Large intestine (tissue), 3 donors: ENCODE data around the gene KCNK2. TPM values are rescaled to one million over a fixed set of nuclear protein-coding genes. Genes with fewer than 3 reads are reported as not detected.
"Not testable (repeated sequence)": the region's sequence is repeated elsewhere in the genome, so short reads cannot be mapped to it uniquely, and the experiment has no call there.

Source experiments
- DNase-seq, 2 donors: peaks; one replicate each; pipeline versions ENCODE4 v3.0.0 to v3.0.0-alpha.2; 2013
- H3K27ac ChIP-seq: one replicate; pipeline ENCODE4 v1.5.1; 2013; ENCODE audit warnings: low read length
- H3K27me3 ChIP-seq: 2 replicates; pipeline ENCODE4 v1.6.1; 2013; ENCODE audit warnings: low read length; ENCODE audit not compliant: control insufficient read depth, insufficient read depth
- H3K36me3 ChIP-seq: 2 replicates; pipeline ENCODE4 v1.6.1; 2013; ENCODE audit warnings: low read length; ENCODE audit not compliant: control insufficient read depth, insufficient read depth
- H3K4me1 ChIP-seq: one replicate; pipeline ENCODE4 v1.6.1; 2013; ENCODE audit warnings: low read length; ENCODE audit not compliant: control insufficient read depth, insufficient read depth
- H3K4me3 ChIP-seq: one replicate; pipeline ENCODE4 v1.5.1; 2013; ENCODE audit warnings: low read length
- H3K9me3 ChIP-seq: one replicate; pipeline ENCODE4 v1.6.1; 2013; ENCODE audit warnings: mild to moderate bottlenecking, low read depth, low read length, moderate library complexity; ENCODE audit not compliant: control insufficient read depth
- WGBS: methylation state at CpG from one replicate; pipeline ENCODE4 v1.1.5; 2013; ENCODE audit warnings: low lambda C conversion rate; ENCODE audit not compliant: insufficient coverage; 5-methylcytosine and 5-hydroxymethylcytosine counted together
- polyA plus RNA-seq: library from polyadenylated mRNA; unstranded; fragments of 120-200 nt; gene quantifications from one replicate; pipeline ENCODE4 v1.2.1, GENCODE V29; 2013

Gene KCNK2
- polyA plus RNA-seq, 1 donor: 6.6 TPM

- 88% methylated on average over 3 of the region's 3 CpGs for WGBS
- no peaks in the 10 kb centered on the region for H3K9me3 ChIP-seq
- no peak for DNase-seq
- H3K27ac ChIP-seq: no peak overlapping the region
- no peaks in the 10 kb centered on the region for H3K27me3 ChIP-seq
- no peaks in the 10 kb centered on the region for H3K4me1 ChIP-seq
- H3K36me3 ChIP-seq: no peaks in the 10 kb centered on the region
- no peak overlapping the region for H3K4me3 ChIP-seq
Observed at GRCh38 chr1:215147024-215147423, 64.5 kb downstream of the KCNK2 start.

- no peak overlapping the region for H3K27ac ChIP-seq
- no peak overlapping the region for H3K4me3 ChIP-seq
- no peaks in the 10 kb centered on the region for H3K27me3 ChIP-seq
- H3K9me3 ChIP-seq: no peaks in the 10 kb centered on the region
- no peaks in the 10 kb centered on the region for H3K4me1 ChIP-seq
- no peaks in the 10 kb centered on the region for H3K36me3 ChIP-seq
- WGBS: 100% methylated on average over 1 of the region's 2 CpGs
- DNase-seq: no peak
Observed at GRCh38 chr1:215151841-215152549, 69.5 kb downstream of the KCNK2 start.

DNA sequence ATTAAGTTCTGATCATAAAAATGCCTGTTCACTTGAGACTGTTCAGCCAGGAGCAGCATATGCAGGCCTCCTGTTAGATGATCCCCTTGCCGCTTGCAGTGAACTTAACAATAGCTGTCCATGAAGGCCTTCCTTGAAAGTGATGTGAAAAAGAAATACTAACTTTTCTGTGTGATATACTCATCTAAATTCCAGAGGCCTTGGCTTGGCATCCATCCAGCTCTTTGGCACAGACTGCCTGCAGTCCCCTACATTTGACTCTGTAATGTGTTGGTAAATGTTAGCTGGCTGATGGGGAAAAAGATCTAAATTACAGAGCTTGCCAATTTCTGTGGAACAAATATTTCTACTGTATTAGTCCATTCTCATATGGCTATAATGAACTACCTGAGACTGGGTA lies 73.7 kb downstream of the KCNK2 start:
- H3K36me3 ChIP-seq: no peaks in the 10 kb centered on the region
- H3K27me3 ChIP-seq: no peaks in the 10 kb centered on the region
- H3K4me1 ChIP-seq: no peaks in the 10 kb centered on the region
- 100% methylated on average over 1 of the region's 1 CpG for WGBS
- H3K27ac ChIP-seq: no peak overlapping the region
- H3K9me3 ChIP-seq: no peaks in the 10 kb centered on the region
- no peak overlapping the region for H3K4me3 ChIP-seq
- DNase-seq: no peak

DNA sequence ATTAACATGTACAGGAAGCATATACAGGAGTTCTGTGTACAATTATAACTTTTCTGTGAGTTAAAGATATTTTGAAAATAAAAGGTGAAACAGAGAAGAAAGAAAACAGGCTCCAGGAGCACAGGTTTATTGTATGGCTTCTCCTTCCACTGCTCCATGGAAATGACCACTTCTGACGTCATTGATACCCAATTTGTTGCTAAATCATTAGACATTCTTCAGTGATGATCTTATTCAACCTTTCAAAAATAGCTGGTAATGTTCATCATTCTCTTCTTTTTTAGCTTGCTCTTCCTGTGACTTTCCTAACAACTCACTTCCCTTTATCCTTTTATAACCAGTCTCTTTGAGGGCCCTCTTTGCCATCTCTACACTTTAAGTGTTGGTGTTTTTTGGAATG lies 77.8 kb downstream of the KCNK2 start:
- H3K9me3 ChIP-seq: no peaks in the 10 kb centered on the region
- no peaks in the 10 kb centered on the region for H3K27me3 ChIP-seq
- DNase-seq: no peak
- H3K4me1 ChIP-seq: no peaks in the 10 kb centered on the region
- H3K36me3 ChIP-seq: no peaks in the 10 kb centered on the region
- H3K27ac ChIP-seq: no peak overlapping the region
- 89% methylated on average over 1 of the region's 1 CpG for WGBS
- H3K4me3 ChIP-seq: no peak overlapping the region

GRCh38 chr1:215163144-215163543 lies 80.6 kb downstream of the KCNK2 start:
- not testable (repeated sequence) for DNase-seq, H3K36me3 ChIP-seq, H3K27me3 ChIP-seq, H3K27ac ChIP-seq, H3K4me1 ChIP-seq, H3K4me3 ChIP-seq, H3K9me3 ChIP-seq
- no CpG with 5 or more reads among the region's 4 CpGs for WGBS

- Histone ChIP-seq H3K36me3 (no peaks in the 10 kb centered on the region), H3K27ac (no peak overlapping the region), H3K27me3 (no peaks in the 10 kb centered on the region), H3K4me1 (no peaks in the 10 kb centered on the region), H3K9me3 (no peaks in the 10 kb centered on the region), H3K4me3 (no peak overlapping the region)
- 95% methylated on average over 2 of the region's 3 CpGs for WGBS
- no peak for DNase-seq
Observed at GRCh38 chr1:215166886-215167285, 84.3 kb downstream of the KCNK2 start.

DNA sequence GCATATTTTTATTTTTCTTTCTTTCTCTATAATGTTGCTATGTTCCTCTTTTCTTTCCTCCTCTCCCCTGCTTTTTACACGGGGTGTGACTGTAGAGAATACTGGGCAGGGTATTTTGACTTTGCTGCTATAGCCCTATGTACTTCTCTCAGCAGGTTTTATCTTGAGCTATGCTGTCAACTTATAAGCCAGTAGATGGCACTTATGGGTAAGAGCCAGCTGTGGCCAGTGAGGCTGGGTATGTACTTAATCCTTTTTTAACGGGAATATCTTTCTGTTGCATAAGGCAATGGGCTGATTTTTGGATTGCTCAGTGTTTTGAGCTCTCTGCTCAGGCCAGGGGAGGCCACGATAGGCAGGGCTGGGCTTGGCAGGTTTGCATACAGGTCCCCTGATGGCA lies 99.0 kb downstream of the KCNK2 start:
- H3K27ac ChIP-seq: no peak overlapping the region
- H3K4me1 ChIP-seq: no peaks in the 10 kb centered on the region
- H3K4me3 ChIP-seq: no peak overlapping the region
- no peak for DNase-seq
- 83% methylated on average over 1 of the region's 3 CpGs for WGBS
- H3K9me3 ChIP-seq: no peaks in the 10 kb centered on the region
- no peaks in the 10 kb centered on the region for H3K36me3 ChIP-seq
- H3K27me3 ChIP-seq: no peaks in the 10 kb centered on the region

- H3K36me3 ChIP-seq: no peaks in the 10 kb centered on the region
- no peak for DNase-seq
- H3K4me1 ChIP-seq: no peaks in the 10 kb centered on the region
- no peaks in the 10 kb centered on the region for H3K27me3 ChIP-seq
- WGBS: 75% methylated on average over 1 of the region's 2 CpGs
- H3K4me3 ChIP-seq: no peak overlapping the region
- H3K9me3 ChIP-seq: no peaks in the 10 kb centered on the region
- H3K27ac ChIP-seq: no peak overlapping the region
Observed at GRCh38 chr1:215185067-215185620, 102.6 kb downstream of the KCNK2 start.

DNA sequence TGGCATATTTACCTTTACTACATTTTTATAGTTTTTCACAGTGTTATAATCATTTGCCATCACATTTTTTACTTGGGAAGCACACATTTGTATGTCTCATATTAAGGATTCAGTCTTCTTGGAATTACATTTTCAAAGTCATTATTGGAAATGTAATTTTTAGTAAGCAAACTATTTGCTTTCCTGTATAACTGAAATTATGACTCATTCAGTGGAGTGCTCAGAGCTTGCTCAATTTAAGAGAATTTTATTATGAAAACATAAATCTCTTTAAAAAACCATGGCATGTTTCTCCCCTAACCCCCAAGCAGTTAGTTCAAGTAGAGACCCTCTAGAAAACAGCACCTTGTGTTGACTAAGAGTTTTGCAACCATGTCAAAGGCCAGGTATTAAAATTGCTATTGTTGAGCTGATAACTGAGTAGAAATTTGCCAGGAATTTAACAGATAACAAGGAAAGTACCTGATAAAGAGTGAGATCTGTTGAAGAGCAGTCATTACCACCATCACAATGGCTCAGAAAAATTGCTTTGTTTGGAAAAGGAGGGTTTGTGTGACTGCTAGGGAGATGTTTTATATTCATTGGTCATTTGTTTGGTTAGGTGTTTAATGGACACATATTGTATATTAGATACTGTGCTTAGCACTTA lies 105.9 kb downstream of the KCNK2 start:
- Histone ChIP-seq H3K4me3 (no peak overlapping the region), H3K36me3 (no peaks in the 10 kb centered on the region), H3K27me3 (no peaks in the 10 kb centered on the region), H3K4me1 (no peaks in the 10 kb centered on the region), H3K9me3 (no peaks in the 10 kb centered on the region), H3K27ac (no peak overlapping the region)
- no peak for DNase-seq

- no peak overlapping the region for H3K27ac ChIP-seq
- H3K36me3 ChIP-seq: no peaks in the 10 kb centered on the region
- H3K27me3 ChIP-seq: no peaks in the 10 kb centered on the region
- H3K4me3 ChIP-seq: no peak overlapping the region
- no peaks in the 10 kb centered on the region for H3K4me1 ChIP-seq
- H3K9me3 ChIP-seq: no peaks in the 10 kb centered on the region
- DNase-seq: no peak
Observed at GRCh38 chr1:215192306-215192705, 109.8 kb downstream of the KCNK2 start.

DNA sequence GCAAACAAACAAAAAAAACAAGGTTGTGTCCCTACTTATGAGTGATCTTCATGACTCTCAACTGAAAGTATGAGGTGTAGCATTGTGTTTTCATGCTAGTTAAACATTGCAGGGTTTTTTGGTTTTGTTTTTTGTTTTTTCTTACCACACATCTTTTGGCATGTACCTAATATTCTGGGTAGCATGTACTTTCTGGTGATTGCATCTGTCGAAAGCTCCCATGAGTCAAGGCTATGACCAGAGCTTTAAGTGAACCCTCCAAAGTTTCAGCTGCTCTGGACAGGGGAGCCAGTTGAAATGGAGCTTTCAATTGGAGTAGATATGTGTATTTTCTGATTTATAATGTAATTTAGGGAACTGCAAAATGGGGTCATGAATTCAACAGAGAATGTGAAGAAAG lies 115.5 kb downstream of the KCNK2 start:
- Histone ChIP-seq H3K4me3 (no peak overlapping the region), H3K27ac (no peak overlapping the region), H3K27me3 (no peaks in the 10 kb centered on the region), H3K36me3 (no peaks in the 10 kb centered on the region), H3K9me3 (no peaks in the 10 kb centered on the region), H3K4me1 (no peaks in the 10 kb centered on the region)
- no peak for DNase-seq
- 80% methylated on average over 1 of the region's 1 CpG for WGBS
